Right kidney (tissue), 1 donor: ENCODE results near the gene NR3C1.

ENCODE experiments used
- DNase-seq: peaks from one replicate; pipeline ENCODE4 v3.0.0-alpha.2; 2016

NR3C1 gene

GRCh38 chr5:143311955-143312354 lies 91.5 kb downstream of the NR3C1 start:
- DNase-seq = no peak

DNA sequence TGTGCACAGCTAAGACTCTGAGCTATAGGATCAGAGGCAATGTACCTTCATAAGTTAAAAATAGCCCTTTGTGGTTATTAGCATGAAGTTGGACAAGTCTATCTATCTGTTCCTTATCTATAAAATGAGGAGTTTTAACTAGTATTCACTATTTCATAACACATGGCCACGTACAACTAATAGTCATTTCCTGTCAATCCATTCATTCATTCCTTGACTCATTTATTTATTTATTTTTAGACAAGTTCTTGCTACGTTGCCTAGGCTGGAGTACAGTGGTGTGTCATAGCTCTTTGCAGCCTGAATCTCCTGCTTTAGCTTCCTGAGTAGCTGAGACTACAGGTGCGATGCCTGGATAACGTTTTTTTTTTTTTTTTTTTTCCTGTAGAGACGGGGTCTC lies 92.1 kb downstream of the NR3C1 start:
- no peak for DNase-seq

DNA sequence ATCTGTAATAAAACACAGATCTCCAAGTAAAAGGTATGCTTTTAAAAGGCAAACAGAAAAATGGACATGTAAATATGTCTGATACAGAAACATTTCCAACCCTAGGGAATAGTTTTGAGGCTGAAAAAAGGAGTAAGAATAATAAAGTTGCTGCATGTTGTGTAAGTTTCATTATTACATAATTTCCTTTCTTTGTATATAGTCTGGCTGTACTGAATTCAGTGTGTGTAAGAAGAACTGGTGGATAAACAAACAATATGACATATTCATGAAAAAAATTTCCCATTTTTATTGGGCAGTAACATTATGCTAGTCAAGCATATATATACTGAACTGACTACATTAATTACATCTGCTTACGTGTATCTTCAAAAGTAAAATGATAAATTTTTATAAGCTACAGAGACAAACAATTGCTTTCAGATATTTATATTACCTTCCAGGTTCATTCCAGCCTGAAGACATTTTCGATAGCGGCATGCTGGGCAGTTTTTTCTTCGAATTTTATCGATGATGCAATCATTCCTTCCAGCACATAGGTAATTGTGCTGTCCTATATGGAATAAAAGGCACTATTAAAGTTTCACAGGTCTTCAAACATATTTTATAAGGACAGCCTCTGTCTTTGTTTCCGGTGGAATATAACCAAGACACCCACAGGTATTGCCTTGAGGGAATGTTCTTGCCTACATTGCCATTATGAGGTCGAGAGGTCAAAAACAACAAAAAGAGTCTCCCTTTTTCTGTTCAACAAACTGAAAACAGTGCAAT lies 93.6 kb downstream of the NR3C1 start:
- no peak for DNase-seq

- DNase-seq = no peak
Measured at GRCh38 chr5:143308731-143309130, 94.8 kb downstream of the NR3C1 start.

GRCh38 chr5:143306040-143306439 lies 97.4 kb downstream of the NR3C1 start:
- no peak for DNase-seq

DNA sequence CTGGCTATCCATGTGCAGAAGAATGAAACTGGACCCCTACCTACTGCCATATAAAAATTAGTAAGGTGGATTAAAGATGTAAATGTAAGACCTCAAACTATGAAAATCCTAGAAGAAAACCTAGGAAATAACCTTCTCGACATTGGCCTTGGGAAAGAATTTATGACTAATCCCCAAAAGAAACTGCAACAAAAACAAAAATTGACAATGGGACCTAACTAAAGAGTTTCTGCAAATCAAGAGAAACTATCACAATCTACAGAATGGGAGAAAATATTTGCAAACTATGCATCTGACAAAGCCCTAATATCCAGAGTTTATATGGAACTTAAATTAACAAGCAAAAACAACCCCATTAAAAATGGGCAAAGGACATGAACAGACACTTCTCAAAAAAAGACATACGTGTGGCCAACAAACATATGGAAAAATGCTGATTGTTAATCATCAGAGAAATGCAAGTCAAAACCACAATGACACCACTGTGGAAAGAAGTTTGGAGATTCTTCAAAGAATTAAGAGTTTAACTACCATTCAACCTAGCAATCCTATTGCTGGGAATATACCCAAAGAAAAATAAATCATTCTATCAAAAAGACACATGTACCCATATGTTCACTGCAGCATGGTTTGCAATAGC lies 98.5 kb downstream of the NR3C1 start:
- no peak for DNase-seq

DNA sequence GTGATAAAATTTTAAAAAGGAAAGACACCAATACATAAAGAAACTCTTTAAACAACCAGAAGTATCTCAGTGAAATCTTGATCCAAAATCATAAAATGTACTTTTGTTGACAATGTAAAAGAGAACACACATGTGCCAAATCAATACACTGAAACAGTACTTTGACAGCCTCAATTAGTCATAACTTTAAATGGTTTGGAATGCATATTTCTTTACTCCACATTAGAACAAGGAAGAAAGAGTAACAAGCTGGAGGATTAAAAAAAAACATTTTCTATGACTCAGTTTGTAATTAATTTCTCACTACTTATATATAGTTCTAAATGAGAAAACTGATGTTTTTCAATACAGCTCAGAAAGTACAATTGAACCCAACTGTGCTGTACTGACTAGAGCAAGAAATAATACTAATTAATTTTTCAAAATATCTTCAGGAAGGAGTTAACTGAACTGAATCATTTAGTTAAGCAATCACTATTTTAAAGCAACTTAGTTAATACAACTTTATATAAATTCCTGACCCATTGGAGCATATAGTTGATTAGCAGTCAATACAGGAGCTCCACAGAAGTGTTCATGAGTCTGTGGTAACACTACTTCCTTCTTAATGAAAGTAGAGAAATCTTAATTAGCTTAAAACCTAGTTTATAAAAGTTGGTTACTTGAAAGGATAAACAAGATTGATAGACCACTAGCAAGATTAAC lies 101.0 kb downstream of the NR3C1 start:
- DNase-seq = no peak

- DNase-seq = no peak
Measured at GRCh38 chr5:143297756-143298155, 105.7 kb downstream of the NR3C1 start.

GRCh38 chr5:143290125-143290524 lies 113.4 kb downstream of the NR3C1 start:
- no peak for DNase-seq

DNA sequence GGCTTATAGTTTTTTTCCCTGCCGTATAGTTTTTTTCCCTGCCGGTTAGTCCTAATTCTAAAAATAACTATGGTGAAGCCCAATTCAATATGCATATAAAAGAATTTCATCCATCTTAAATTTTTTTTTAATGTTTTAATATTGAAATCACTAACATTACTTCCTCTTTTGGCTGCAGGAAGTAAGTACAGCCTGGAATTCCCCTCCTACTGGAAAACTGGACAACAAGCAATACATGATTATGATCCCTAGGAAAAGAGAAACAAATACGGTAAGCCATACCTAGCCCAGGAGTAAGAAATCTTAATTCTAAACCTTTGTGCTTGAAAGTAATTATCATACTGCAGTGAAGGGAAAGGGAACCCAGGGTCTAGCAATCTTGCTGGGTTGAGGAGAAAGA lies 119.0 kb downstream of the NR3C1 start:
- DNase-seq = no peak

DNA sequence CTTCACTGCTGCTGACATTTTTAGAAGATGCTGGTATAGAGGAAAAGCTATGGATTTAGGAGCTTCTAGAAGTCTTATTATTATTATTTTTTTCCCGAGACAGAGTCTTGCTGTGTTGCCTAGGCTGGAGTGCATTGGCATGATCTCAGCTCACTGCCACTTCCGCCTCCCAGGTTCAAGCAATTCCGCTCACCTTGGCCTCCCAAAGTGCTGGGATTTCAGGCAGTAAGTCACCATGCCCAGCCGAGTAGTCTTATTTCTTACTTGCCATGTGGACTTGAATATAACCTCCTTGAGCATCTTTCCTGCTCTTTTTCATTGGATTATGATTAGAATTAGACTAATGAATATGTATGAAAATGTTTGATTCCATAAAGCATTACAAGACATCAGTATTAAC lies 119.5 kb downstream of the NR3C1 start:
- no peak for DNase-seq

- no peak for DNase-seq
Measured at GRCh38 chr5:143281226-143281625, 122.3 kb downstream of the NR3C1 start.

GRCh38 chr5:143279698-143280097 lies 123.8 kb downstream of the NR3C1 start:
- no peak for DNase-seq

- no peak for DNase-seq
Measured at GRCh38 chr5:143277536-143277935, 126.0 kb downstream of the NR3C1 start.

GRCh38 chr5:143275512-143276363 lies 127.7 kb downstream of the NR3C1 start:
- no peak for DNase-seq

DNA sequence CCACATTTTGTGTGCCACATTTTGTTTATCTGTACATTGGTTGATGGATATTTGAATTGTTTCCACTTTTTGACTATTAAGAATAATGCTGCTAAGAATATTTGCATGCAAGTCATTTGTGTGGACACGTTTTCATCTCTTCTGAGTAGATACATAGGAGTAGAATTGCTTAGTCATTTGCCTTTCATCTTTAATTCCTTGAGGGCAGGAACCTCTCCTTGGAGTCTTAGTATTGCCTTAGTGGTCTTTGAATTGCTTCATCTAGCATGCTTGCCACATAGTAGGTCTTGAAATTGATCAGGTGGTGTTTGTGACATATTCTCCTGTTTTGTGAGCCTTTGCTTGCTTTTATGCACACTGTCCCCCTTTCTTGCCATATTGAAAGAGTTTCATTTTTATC lies 128.5 kb downstream of the NR3C1 start:
- DNase-seq = no peak

GRCh38 chr5:143271431-143271830 lies 132.1 kb downstream of the NR3C1 start:
- DNase-seq = no peak

DNA sequence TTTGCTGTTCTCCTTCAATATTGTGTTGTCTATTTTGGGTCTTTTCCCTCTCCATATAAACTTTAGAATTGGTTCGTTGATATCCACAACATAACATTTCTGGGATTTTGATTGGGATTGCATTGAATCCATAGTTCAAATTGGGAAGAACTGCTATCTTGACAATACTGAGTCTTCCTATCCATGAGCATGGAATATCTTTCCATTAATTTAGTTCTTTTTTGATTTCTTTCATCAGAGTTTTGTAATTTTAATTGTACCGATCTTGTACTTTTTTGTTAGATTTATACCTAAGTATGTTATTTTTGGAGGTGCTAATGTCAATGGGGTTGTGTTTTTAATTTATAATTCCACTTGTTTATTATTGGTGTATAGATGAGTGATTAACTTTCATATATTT lies 135.1 kb downstream of the NR3C1 start:
- DNase-seq = no peak

GRCh38 chr5:143267186-143267585 lies 136.3 kb downstream of the NR3C1 start:
- DNase-seq = no peak

GRCh38 chr5:143265995-143266394 lies 137.5 kb downstream of the NR3C1 start:
- DNase-seq = no peak

DNA sequence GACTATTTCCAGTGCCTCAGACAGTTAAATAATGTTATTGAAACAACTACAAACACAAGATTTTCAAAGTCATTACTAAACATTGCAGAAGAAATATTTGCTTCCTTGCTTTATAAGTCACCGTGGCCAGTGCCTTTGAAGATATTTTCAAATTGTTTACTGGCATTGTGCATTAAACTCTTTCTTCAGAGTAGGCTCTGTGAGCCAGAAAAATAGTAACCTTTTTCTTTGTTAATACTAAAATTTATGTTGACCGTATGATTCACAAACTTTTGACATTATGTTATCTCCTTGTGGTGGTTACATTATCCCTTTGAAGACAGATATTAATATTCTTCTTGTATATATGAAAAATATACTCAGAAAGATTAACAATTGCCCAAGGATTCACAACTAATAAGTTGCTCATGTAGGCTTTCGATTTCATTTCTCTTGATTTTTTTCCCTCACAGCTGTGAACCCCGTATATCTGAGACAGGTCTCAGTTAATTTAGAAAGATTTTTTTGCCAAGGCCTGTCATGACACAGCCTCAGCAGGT lies 140.1 kb downstream of the NR3C1 start:
- DNase-seq = no peak
